Mesothelial cell of epicardium (in vitro differentiated cells): ENCODE measurements around the gene LAMA2. TPM values are rescaled to one million over a fixed set of nuclear protein-coding genes. Genes with fewer than 3 reads are reported as not detected.

ENCODE experiments used
- DNase-seq, 2 experiments: peaks; one replicate each; pipeline ENCODE4 v3.0.0; 2021; ENCODE audit warnings: low spot score in 2 of 2; ENCODE audit not compliant: unreplicated experiment in 2 of 2
- H3K27ac Mint-ChIP-seq: 2 replicates; pipeline ENCODE4 v1.8.0; 2021; ENCODE audit warnings: mixed read lengths
- H3K27me3 Mint-ChIP-seq: 2 replicates; pipeline ENCODE4 v1.8.0; 2021; ENCODE audit warnings: low read depth, mixed read lengths
- H3K36me3 Mint-ChIP-seq: 2 replicates; pipeline ENCODE4 v1.8.0; 2021; ENCODE audit warnings: mixed read lengths
- H3K4me1 Mint-ChIP-seq: 2 replicates; pipeline ENCODE4 v1.8.0; 2021; ENCODE audit warnings: mixed read lengths
- H3K4me3 Mint-ChIP-seq: 2 replicates; pipeline ENCODE4 v1.8.0; 2021; ENCODE audit warnings: mild to moderate bottlenecking, moderate library complexity, mixed read lengths
- H3K9me3 Mint-ChIP-seq: 2 replicates; pipeline ENCODE4 v1.8.0; 2021; ENCODE audit warnings: mixed read lengths
- CTCF ChIP-seq: fragments of 200-600 bp; sonication (generic); IDR thresholded peaks from one replicate; pipeline ENCODE4 v1.5.0; 2021; ENCODE audit warnings: antibody characterized with exemption; ENCODE audit not compliant: unreplicated experiment
- total RNA-seq: library from RNA; stranded (reverse); gene quantifications from 3 replicates; pipeline ENCODE4 v1.2.1, GENCODE V29; 2021

LAMA2 gene
- 56.8 to 70.0 TPM (median 63.2 TPM) in 3 replicates for total RNA-seq

GRCh38 chr6:128882991-128883611 is at the start of gene LAMA2:
LAMA2 (plus strand) TSS chr6:128883138; CDS start chr6:128883246, 108 bp downstream.
- Mint-ChIP-seq H3K27me3 (no peaks in the 10 kb centered on the region), H3K4me1 (peaks cover 29% of the 10 kb centered on the region), H3K27ac (peak within 1 kb of the TSS; percentile 87)

GRCh38 chr6:128836761-128837160 is 46.2 kb upstream of the LAMA2 start:
- Mint-ChIP-seq H3K27ac (peak overlapping the region; percentile 1), H3K4me1 (no peaks in the 10 kb centered on the region), H3K36me3 (no peaks in the 10 kb centered on the region), H3K9me3 (peaks cover 13% of the 10 kb centered on the region), H3K27me3 (peaks cover 4% of the 10 kb centered on the region), H3K4me3 (no peak overlapping the region)
- no peak for DNase-seq
- TF ChIP-seq CTCF = no peak

More at GRCh38 chr6:128882991-128883611, at the start of gene LAMA2:
- TF ChIP-seq CTCF = no peak
- Mint-ChIP-seq H3K4me3 (peak within 1 kb of the TSS; percentile 82), H3K9me3 (no peaks in the 10 kb centered on the region), H3K36me3 (no peaks in the 10 kb centered on the region)
- DNase-seq = peak; percentile 56 to 80

GRCh38 chr6:128841518-128841917 is 41.4 kb upstream of the LAMA2 start:
- H3K36me3 Mint-ChIP-seq = no peaks in the 10 kb centered on the region
- no peak overlapping the region for H3K27ac Mint-ChIP-seq
- H3K27me3 Mint-ChIP-seq = no peaks in the 10 kb centered on the region
- no peaks in the 10 kb centered on the region for H3K4me1 Mint-ChIP-seq
- TF ChIP-seq CTCF = no peak
- DNase-seq = no peak
- H3K9me3 Mint-ChIP-seq = peaks cover 13% of the 10 kb centered on the region
- no peak overlapping the region for H3K4me3 Mint-ChIP-seq

- peaks cover 13% of the 10 kb centered on the region for H3K9me3 Mint-ChIP-seq
- no peak overlapping the region for H3K4me3 Mint-ChIP-seq
- no peak overlapping the region for H3K27ac Mint-ChIP-seq
- no peaks in the 10 kb centered on the region for H3K27me3 Mint-ChIP-seq
- no peaks in the 10 kb centered on the region for H3K36me3 Mint-ChIP-seq
- H3K4me1 Mint-ChIP-seq = no peaks in the 10 kb centered on the region
- TF ChIP-seq CTCF = no peak
- DNase-seq = no peak
Measured at GRCh38 chr6:128844598-128844997, 38.3 kb upstream of the LAMA2 start.

- DNase-seq = no peak
- Mint-ChIP-seq H3K36me3 (no peaks in the 10 kb centered on the region), H3K9me3 (peaks cover 5% of the 10 kb centered on the region), H3K4me1 (no peaks in the 10 kb centered on the region), H3K27ac (no peak overlapping the region), H3K27me3 (no peaks in the 10 kb centered on the region), H3K4me3 (no peak overlapping the region)
- TF ChIP-seq CTCF = no peak
Measured at GRCh38 chr6:128847431-128848210, 35.3 kb upstream of the LAMA2 start.
